DMS53 treated with DMSO at 0.1 percent for 48 hours (cell line): ENCODE data around the gene GLIS1.

Experiments
- DNase-seq: peaks from one replicate; lab custom pipeline; 2025; ENCODE audit not compliant: unreplicated experiment; lab: John Stamatoyannopoulos, UW

The GLIS1 gene

GRCh38 chr1:53719469-53719868, 19.5 kb downstream of the GLIS1 start:
- no peak for DNase-seq

GRCh38 chr1:53718443-53718842, 20.5 kb downstream of the GLIS1 start:
- DNase-seq: no peak

- no peak for DNase-seq
These were observed 21.7 kb downstream of the GLIS1 start for GRCh38 chr1:53717025-53717804.

GRCh38 chr1:53716150-53716549, 22.8 kb downstream of the GLIS1 start:
- no peak for DNase-seq

GRCh38 chr1:53715478-53715877, 23.5 kb downstream of the GLIS1 start:
- DNase-seq: no peak

GRCh38 chr1:53712276-53712675, 26.7 kb downstream of the GLIS1 start:
- no peak for DNase-seq

- DNase-seq: no peak
These were observed 28.4 kb downstream of the GLIS1 start for GRCh38 chr1:53710584-53710983.

GRCh38 chr1:53708687-53709086, 30.3 kb downstream of the GLIS1 start:
- DNase-seq: no peak

- no peak for DNase-seq
These were observed 32.6 kb downstream of the GLIS1 start for GRCh38 chr1:53706356-53706755.

GRCh38 chr1:53705446-53706096, 33.4 kb downstream of the GLIS1 start:
- DNase-seq: no peak

- DNase-seq: no peak
These were observed 34.0 kb downstream of the GLIS1 start for GRCh38 chr1:53704804-53705445.

- DNase-seq: no peak
These were observed 34.7 kb downstream of the GLIS1 start for GRCh38 chr1:53704304-53704703.

GRCh38 chr1:53703174-53703573, 35.8 kb downstream of the GLIS1 start:
- DNase-seq: no peak

- no peak for DNase-seq
These were observed 36.6 kb downstream of the GLIS1 start for GRCh38 chr1:53702341-53702740.

GRCh38 chr1:53700776-53701175, 38.2 kb downstream of the GLIS1 start:
- no peak for DNase-seq

- no peak for DNase-seq
These were observed 39.0 kb downstream of the GLIS1 start for GRCh38 chr1:53699981-53700380.

GRCh38 chr1:53698384-53698980, 40.5 kb downstream of the GLIS1 start:
- no peak for DNase-seq

- no peak for DNase-seq
These were observed 41.1 kb downstream of the GLIS1 start for GRCh38 chr1:53697721-53698383.

GRCh38 chr1:53696990-53697389, 42.0 kb downstream of the GLIS1 start:
- DNase-seq: no peak

GRCh38 chr1:53696571-53696970, 42.4 kb downstream of the GLIS1 start:
- no peak for DNase-seq

GRCh38 chr1:53696051-53696450, 42.9 kb downstream of the GLIS1 start:
- no peak for DNase-seq
